Adrenal gland (tissue), 12 donors: ENCODE results near the gene ITGA3. TPM values are rescaled to one million over a fixed set of nuclear protein-coding genes. Genes with fewer than 3 reads are reported as not detected.

Experiments
- DNase-seq, 7 donors: peaks; one replicate each; pipeline ENCODE4 v3.0.0-alpha.2; 2019 to 2020
- H3K27ac ChIP-seq, 5 donors: fragments of 200-600 bp; sonication (generic) in 4 of 5; 1 replicate in 3 of 5; 2 replicates in 2 of 5; pipeline versions ENCODE4 v1.5.1 to v1.8.0; 2016 to 2020; ENCODE audit warnings: mild to moderate bottlenecking in 1 of 5
- H3K27me3 ChIP-seq: fragments of 200-600 bp; 2 replicates; pipeline ENCODE4 v1.8.0; 2021
- H3K36me3 ChIP-seq, 2 donors: fragments of 200-600 bp; replicated peaks in 1 of 2; 1 replicate in 1 of 2; 2 replicates in 1 of 2; pipeline versions ENCODE4 v1.5.1 to v1.8.0; 2018 to 2022
- H3K4me1 ChIP-seq, 2 donors: fragments of 200-600 bp; replicated peaks in 1 of 2; 1 replicate in 1 of 2; 2 replicates in 1 of 2; pipeline versions ENCODE4 v1.5.1 to v1.8.0; 2018 to 2021
- H3K4me3 ChIP-seq, 4 donors: fragments of 200-600 bp; sonication (generic) in 3 of 4; one replicate each; pipeline ENCODE4 v1.5.1; 2016 to 2018
- H3K9me3 ChIP-seq, 3 donors: fragments of 200-600 bp; sonication (generic) in 1 of 3; replicated peaks in 1 of 3; 1 replicate in 2 of 3; 2 replicates in 1 of 3; pipeline versions ENCODE4 v1.5.1 to v1.8.0; 2016 to 2021
- CTCF ChIP-seq, 6 experiments: fragments of 450-650 bp in 4 of 6; fragments of 200-600 bp in 2 of 6; sonication (generic) in 1 of 6; IDR thresholded peaks; 1 replicate in 5 of 6; 2 replicates in 1 of 6; pipeline versions ENCODE4 v1.5.1 to v1.8.0; 2016 to 2021; ENCODE audit warnings: antibody characterized with exemption in 6 of 6, mild to moderate bottlenecking in 2 of 6, moderate library complexity in 1 of 6
- POLR2A ChIP-seq, 2 donors: fragments of 450-650 bp; IDR thresholded peaks; one replicate each; pipeline ENCODE4 v1.6.1; 2017; ENCODE audit warnings: antibody characterized with exemption in 2 of 2, mild to moderate bottlenecking in 2 of 2, moderate library complexity in 1 of 2
- WGBS, 4 donors: extraction: QIAGEN DNeasy Blood & Tissue Kit in 2 of 4; methylation state at CpG; one replicate each; pipeline versions ENCODE4 v1.1.5 to v1.1.7; 2013 to 2017; 5-methylcytosine and 5-hydroxymethylcytosine counted together
- intact Hi-C, 2 donors: fragments of 100-400 bp; cut with DNase I; formaldehyde crosslinking; loops; one replicate each; pipeline versions ENCODE4 v1.14.1 to v1.15.0; 2022 to 2023
- polyA plus RNA-seq, 3 donors: library from polyadenylated mRNA; stranded (reverse); fragments of 200-250 nt in 2 of 3; fragments of 350-450 nt in 1 of 3; fragmentation: Illumina TruSeq in 1 of 3; extraction: RNeasy Lipid Tissue Mini Kit (QIAGEN cat#74804) in 1 of 3; gene quantifications; one replicate each; pipeline ENCODE4 v1.2.3, GENCODE V29; 2013 to 2014
- total RNA-seq, 9 donors: library from RNA; depleted of rRNA in 4 of 9; stranded (reverse); fragments of >200 nt in 4 of 9; fragments of 120-200 nt in 1 of 9; fragmentation: NEBNext Ultra II Directional in 1 of 9; extraction: Animal tissue kit (Norgen Biotek cat#: 25700) in 1 of 9; gene quantifications; one replicate each; pipeline versions ENCODE4 v1.1.0 to v1.2.4, GENCODE V29; 2013 to 2023
- donor health status: healthy with polysubstance abuse.
- donor health status: Bipolar disorder and iron deficiency.
- donor health status: DM: yes; HTN: yes; CAD: no.
- donor health status: DM: no; HTN: no; CAD: no.
- donor health status: DM: no; HTN: no; CAD: no.
- donor health status: DM: yes; HTN: yes; CAD: no.

ITGA3 gene
- total and polyA plus RNA-seq, 12 donors = 20.9 to 206 (median 131) TPM

- Histone ChIP-seq H3K4me3 (no peak overlapping the region), H3K27me3 (no peaks in the 10 kb centered on the region), H3K27ac (peak overlapping the region in 3 of 5 donors; percentile 12 to 82 (median 78)), H3K36me3 (peaks cover 0 to 55% of the 10 kb centered on the region in 2 donors), H3K4me1 (peaks cover 20 to 21% of the 10 kb centered on the region in 2 donors), H3K9me3 (no peaks in the 10 kb centered on the region)
- DNase-seq = peak in 3 of 7 donors; percentile 41 to 51 (median 47)
- no peak for TF ChIP-seq POLR2A (IDR thresholded peaks at IDR 0.05)
- TF ChIP-seq CTCF (IDR thresholded peaks at IDR 0.05) = no peak
- intact Hi-C loops = no loop called here
- WGBS, 4 donors = 56 to 68% (median 65%) methylated on average over 9 to 16 of the region's 16 CpGs
These were observed 78.5 kb downstream of the ITGA3 start for GRCh38 chr17:50134206-50135110.

GRCh38 chr17:50135316-50136095 is 79.6 kb downstream of the ITGA3 start:
- 71 to 90% (median 86%) methylated on average over 10 to 16 of the region's 16 CpGs for WGBS, 4 donors
- Histone ChIP-seq H3K4me3 (no peak overlapping the region), H3K36me3 (peaks cover 0 to 65% of the 10 kb centered on the region in 2 donors), H3K4me1 (peaks cover 15 to 22% of the 10 kb centered on the region in 2 donors), H3K27me3 (no peaks in the 10 kb centered on the region), H3K27ac (no peak overlapping the region), H3K9me3 (no peaks in the 10 kb centered on the region)
- TF ChIP-seq POLR2A (IDR thresholded peaks at IDR 0.05) (no peak), CTCF (IDR thresholded peaks at IDR 0.05) (no peak)
- intact Hi-C loops = no loop called here
- DNase-seq = peak in 1 of 7 donors; percentile 20

- WGBS, 4 donors = 94 to 97% (median 95%) methylated on average over 9 to 11 of the region's 11 CpGs
- no peak for TF ChIP-seq POLR2A (IDR thresholded peaks at IDR 0.05)
- no peak for TF ChIP-seq CTCF (IDR thresholded peaks at IDR 0.05)
- intact Hi-C loops = no loop called here
- Histone ChIP-seq H3K4me1 (peaks cover 15 to 28% of the 10 kb centered on the region in 2 donors), H3K4me3 (no peak overlapping the region), H3K27ac (no peak overlapping the region), H3K36me3 (peaks cover 0 to 72% of the 10 kb centered on the region in 2 donors), H3K9me3 (no peaks in the 10 kb centered on the region), H3K27me3 (no peaks in the 10 kb centered on the region)
- no peak for DNase-seq
These were observed 80.3 kb downstream of the ITGA3 start for GRCh38 chr17:50136096-50136687.

GRCh38 chr17:50137042-50137441 is 81.1 kb downstream of the ITGA3 start:
- intact Hi-C loops = no loop called here
- peaks cover 0 to 81% of the 10 kb centered on the region in 2 donors for H3K36me3 ChIP-seq
- 86 to 93% (median 88%) methylated on average over 4 of the region's 4 CpGs for WGBS, 4 donors
- no peak overlapping the region for H3K4me3 ChIP-seq
- H3K4me1 ChIP-seq = peaks cover 15 to 28% of the 10 kb centered on the region in 2 donors
- TF ChIP-seq CTCF (IDR thresholded peaks at IDR 0.05) = no peak
- TF ChIP-seq POLR2A (IDR thresholded peaks at IDR 0.05) = no peak
- H3K27me3 ChIP-seq = no peaks in the 10 kb centered on the region
- no peaks in the 10 kb centered on the region for H3K9me3 ChIP-seq
- DNase-seq = no peak
- H3K27ac ChIP-seq = no peak overlapping the region
